ENCODE data around the gene NMT2. TPM values are rescaled to one million over a fixed set of nuclear protein-coding genes. Genes with fewer than 3 reads are reported as not detected.

Gene NMT2
- total and polyA plus RNA-seq, 2 of the 4 experiments (the other 2 are of a cell fraction) = 18.7 to 41.0 TPM

DNA sequence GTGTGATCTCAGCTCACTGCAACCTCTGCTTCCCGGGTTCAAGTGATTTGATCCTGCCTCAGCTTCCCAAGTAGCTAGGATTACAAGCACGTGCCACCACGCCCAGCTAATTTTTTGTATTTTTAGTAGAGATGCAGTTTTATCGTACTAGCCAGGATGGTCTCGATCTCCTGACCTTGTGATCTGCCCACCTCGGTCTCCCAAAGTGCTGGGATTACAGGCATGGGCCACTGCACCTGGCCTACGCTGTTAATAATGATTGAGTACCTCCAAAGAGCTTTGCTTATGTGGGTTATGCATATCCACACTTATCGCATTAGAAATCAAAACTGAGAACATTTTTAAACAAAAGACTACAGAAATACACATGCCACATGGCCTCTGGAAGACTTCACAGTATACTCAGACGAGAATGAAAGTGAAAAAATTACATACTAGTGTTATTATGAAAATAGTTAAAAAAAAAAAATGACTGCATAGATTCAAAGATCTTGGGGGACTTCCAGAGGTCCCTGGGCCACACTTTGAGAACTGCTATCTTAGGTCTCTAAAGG, 45.9 kb downstream of the NMT2 start:
- in situ Hi-C loops (cut with MboI; ENCODE audit: low sequenced_read_pairs) = no loop called here
- POLR2A ChIA-PET (ENCODE audit: unreplicated experiment) = no interaction called here

More for the DNA sequence above, 45.9 kb downstream of the NMT2 start:
- no peak overlapping the region for H3K18ac ChIP-seq (ENCODE audit: low read depth, low read length)
- no TSS peak for BruUV-seq (replicated peaks)
- H3K9me1 ChIP-seq (ENCODE audit: insufficient read depth, low read length) = peaks cover 4% of the 10 kb centered on the region; the same call in 1 of the 2 replicates
- peaks cover 16% of the 10 kb centered on the region for H3K36me3 ChIP-seq (ENCODE audit: control insufficient read depth, insufficient read depth, low read length)
- no peak overlapping the region for H4K5ac ChIP-seq (ENCODE audit: low read depth, low read length)
- H3K79me1 ChIP-seq (ENCODE audit: low read depth in 1 of 2, low read length in 2 of 2) = peaks cover 2 to 12% of the 10 kb centered on the region in 2 experiments; a peak in 3 of 4 replicates
- H3K4me3 ChIP-seq (ENCODE audit: insufficient read depth, low read depth, low read length) = no peak overlapping the region
- H2BK15ac ChIP-seq (ENCODE audit: low read depth, low read length) = no peak overlapping the region
- H2BK5ac ChIP-seq (ENCODE audit: low read depth, low read length, poor library complexity, severe bottlenecking) = no peak overlapping the region
- CTCF ChIA-PET = no interaction called here
- H2AK5ac ChIP-seq (ENCODE audit: low read depth, low read length) = no peak overlapping the region
- H3K56ac ChIP-seq (ENCODE audit: extremely low read depth, insufficient read depth, low read length) = no peak overlapping the region
- no peak overlapping the region for H2AFZ ChIP-seq (replicated peaks; ENCODE audit: low read length, poor library complexity)
- no peak overlapping the region for H3K14ac ChIP-seq (replicated peaks; ENCODE audit: low read depth, low read length)
- no peak overlapping the region for H3K27ac ChIP-seq (ENCODE audit: insufficient read depth, low read length)
- TF ChIP-seq, protein P1, sequence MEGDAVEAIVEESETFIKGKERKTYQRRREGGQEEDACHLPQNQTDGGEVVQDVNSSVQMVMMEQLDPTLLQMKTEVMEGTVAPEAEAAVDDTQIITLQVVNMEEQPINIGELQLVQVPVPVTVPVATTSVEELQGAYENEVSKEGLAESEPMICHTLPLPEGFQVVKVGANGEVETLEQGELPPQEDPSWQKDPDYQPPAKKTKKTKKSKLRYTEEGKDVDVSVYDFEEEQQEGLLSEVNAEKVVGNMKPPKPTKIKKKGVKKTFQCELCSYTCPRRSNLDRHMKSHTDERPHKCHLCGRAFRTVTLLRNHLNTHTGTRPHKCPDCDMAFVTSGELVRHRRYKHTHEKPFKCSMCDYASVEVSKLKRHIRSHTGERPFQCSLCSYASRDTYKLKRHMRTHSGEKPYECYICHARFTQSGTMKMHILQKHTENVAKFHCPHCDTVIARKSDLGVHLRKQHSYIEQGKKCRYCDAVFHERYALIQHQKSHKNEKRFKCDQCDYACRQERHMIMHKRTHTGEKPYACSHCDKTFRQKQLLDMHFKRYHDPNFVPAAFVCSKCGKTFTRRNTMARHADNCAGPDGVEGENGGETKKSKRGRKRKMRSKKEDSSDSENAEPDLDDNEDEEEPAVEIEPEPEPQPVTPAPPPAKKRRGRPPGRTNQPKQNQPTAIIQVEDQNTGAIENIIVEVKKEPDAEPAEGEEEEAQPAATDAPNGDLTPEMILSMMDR (conservative IDR thresholded peaks at IDR 0.05; ENCODE audit: low read depth, low read length) = no peak
- TF ChIP-seq MXI1 (IDR thresholded peaks at IDR 0.05; ENCODE audit: borderline replicate concordance, low read depth, low read length) (no peak), RCOR1 (IDR thresholded peaks at IDR 0.05; ENCODE audit: insufficient replicate concordance, low read length) (no peak), CEBPB (IDR thresholded peaks at IDR 0.05; ENCODE audit: low read depth, low read length) (no peak), SMC3 (IDR thresholded peaks at IDR 0.05; ENCODE audit: low read depth, low read length) (no peak), RFX5 (IDR thresholded peaks at IDR 0.05; ENCODE audit: low read depth, low read length) (no peak), POLR2A (IDR thresholded peaks at IDR 0.05; ENCODE audit: low read depth, low read length) (no peak), BHLHE40 (IDR thresholded peaks at IDR 0.05; ENCODE audit: low read depth, low read length) (no peak), MAZ (IDR thresholded peaks at IDR 0.05; ENCODE audit: borderline replicate concordance, low read depth, low read length) (no peak), CHD1 (IDR thresholded peaks at IDR 0.05; ENCODE audit: low read depth, low read length) (no peak), FOS (IDR thresholded peaks at IDR 0.05; ENCODE audit: low read depth, low read length) (no peak), RAD21 (IDR thresholded peaks at IDR 0.05; ENCODE audit: low read length) (no peak)
- TF ChIP-seq, protein P2, sequence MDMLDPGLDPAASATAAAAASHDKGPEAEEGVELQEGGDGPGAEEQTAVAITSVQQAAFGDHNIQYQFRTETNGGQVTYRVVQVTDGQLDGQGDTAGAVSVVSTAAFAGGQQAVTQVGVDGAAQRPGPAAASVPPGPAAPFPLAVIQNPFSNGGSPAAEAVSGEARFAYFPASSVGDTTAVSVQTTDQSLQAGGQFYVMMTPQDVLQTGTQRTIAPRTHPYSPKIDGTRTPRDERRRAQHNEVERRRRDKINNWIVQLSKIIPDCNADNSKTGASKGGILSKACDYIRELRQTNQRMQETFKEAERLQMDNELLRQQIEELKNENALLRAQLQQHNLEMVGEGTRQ (IDR thresholded peaks at IDR 0.05; ENCODE audit: low read depth, low read length) = no peak
- TF ChIP-seq, protein P3, sequence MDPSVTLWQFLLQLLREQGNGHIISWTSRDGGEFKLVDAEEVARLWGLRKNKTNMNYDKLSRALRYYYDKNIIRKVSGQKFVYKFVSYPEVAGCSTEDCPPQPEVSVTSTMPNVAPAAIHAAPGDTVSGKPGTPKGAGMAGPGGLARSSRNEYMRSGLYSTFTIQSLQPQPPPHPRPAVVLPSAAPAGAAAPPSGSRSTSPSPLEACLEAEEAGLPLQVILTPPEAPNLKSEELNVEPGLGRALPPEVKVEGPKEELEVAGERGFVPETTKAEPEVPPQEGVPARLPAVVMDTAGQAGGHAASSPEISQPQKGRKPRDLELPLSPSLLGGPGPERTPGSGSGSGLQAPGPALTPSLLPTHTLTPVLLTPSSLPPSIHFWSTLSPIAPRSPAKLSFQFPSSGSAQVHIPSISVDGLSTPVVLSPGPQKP (IDR thresholded peaks at IDR 0.05; ENCODE audit: borderline replicate concordance, low read depth, low read length) = no peak
- dilution Hi-C loops (cut with HindIII; ENCODE audit: low sequenced_read_pairs, unreplicated experiment) = no loop called here
- 90% methylated on average over 2 of the region's 9 CpGs; no CpG with 5 or more reads in 1 of the 2 experiments for WGBS, 2 experiments (ENCODE audit: extremely low coverage in 2 of 2, insufficient read length in 1 of 2)
- H2BK20ac ChIP-seq (ENCODE audit: low read depth, low read length) = no peak overlapping the region; the same call in 1 of the 2 replicates
- H3K9ac ChIP-seq (ENCODE audit: low read depth, low read length) = no peak overlapping the region
- intact Hi-C loops (cut with micrococcal nuclease) = no loop called here
- H4K20me1 ChIP-seq (ENCODE audit: insufficient read depth, low read length) = no peaks in the 10 kb centered on the region
- DNase-seq (no peak), ATAC-seq (ENCODE audit: low read depth) (no peak)
- no peak overlapping the region for H4K8ac ChIP-seq (ENCODE audit: low read depth in 2 of 2, low read length in 2 of 2)
- H3K23ac ChIP-seq (ENCODE audit: low read depth, low read length) = no peak overlapping the region
- H3K27me3 ChIP-seq (ENCODE audit: control insufficient read depth, insufficient read depth, low read length) = no peaks in the 10 kb centered on the region
- no peaks in the 10 kb centered on the region for H3K9me3 ChIP-seq (ENCODE audit: control insufficient read depth, insufficient read depth, low read length)
- no peak overlapping the region for H2BK120ac ChIP-seq (ENCODE audit: low read depth, low read length)
- H3K4me2 ChIP-seq (ENCODE audit: low read depth, low read length) = no peak overlapping the region
- H3K4me1 ChIP-seq (ENCODE audit: control insufficient read depth, insufficient read depth, low read length) = peaks cover 7% of the 10 kb centered on the region
- H4K91ac ChIP-seq (ENCODE audit: insufficient read depth, low read depth, low read length) = no peak overlapping the region
- H3K4ac ChIP-seq (ENCODE audit: low read depth, low read length) = 0 out of 2 replicates have a peak overlapping the region, but pooled peaks have one; percentile 18
- H2AK9ac ChIP-seq (replicated peaks; ENCODE audit: low read depth, low read length, poor library complexity) = no peak overlapping the region
